ENCODE results near the gene SIRPB2.

GRCh38 chr20:1430004-1430451 is 61.2 kb downstream of the SIRPB2 start:
- TF ChIP-seq MYC (IDR thresholded peaks at IDR 0.05; ENCODE audit: insufficient read depth, insufficient read length, insufficient replicate concordance, low read length, severe bottlenecking) (no peak), POLR2A (IDR thresholded peaks at IDR 0.05; ENCODE audit: low read depth, low read length) (no peak), TCF7 (IDR thresholded peaks at IDR 0.05; ENCODE audit: borderline replicate concordance) (no peak), CTCF (IDR thresholded peaks at IDR 0.05 in 2 of 3, conservative IDR thresholded peaks at IDR 0.05 in 1 of 3; ENCODE audit: control insufficient read depth in 2 of 3, extremely low read depth in 1 of 3, insufficient read depth in 1 of 3, low read depth in 3 of 3, low read length in 3 of 3) (no peak), MXI1 (IDR thresholded peaks at IDR 0.05; ENCODE audit: low read depth, low read length) (no peak), TAF1 (IDR thresholded peaks at IDR 0.05; ENCODE audit: borderline replicate concordance, low read depth, low read length) (no peak), PML (IDR thresholded peaks at IDR 0.05; ENCODE audit: low read length) (no peak), CEBPZ (IDR thresholded peaks at IDR 0.05; ENCODE audit: low read depth, low read length) (no peak), ZBTB11 (CRISPR knock-in tag; IDR thresholded peaks at IDR 0.05) (no peak), CHD2 (IDR thresholded peaks at IDR 0.05; ENCODE audit: borderline replicate concordance, low read depth, low read length) (no peak), TCF12 (IDR thresholded peaks at IDR 0.05; ENCODE audit: low read depth, low read length) (no peak), CREB1 (IDR thresholded peaks at IDR 0.05; ENCODE audit: low read depth) (no peak), IRF3 (IDR thresholded peaks at IDR 0.05) (no peak)

Measured in GM12878 (cell line).